Right forelimb (tissue), 1 donor: Measurements from ENCODE around the gene CAPN10.

ENCODE experiments used
- DNase-seq: peaks from one replicate; pipeline ENCODE4 v3.0.0-alpha.2; 2018

Gene CAPN10

DNA sequence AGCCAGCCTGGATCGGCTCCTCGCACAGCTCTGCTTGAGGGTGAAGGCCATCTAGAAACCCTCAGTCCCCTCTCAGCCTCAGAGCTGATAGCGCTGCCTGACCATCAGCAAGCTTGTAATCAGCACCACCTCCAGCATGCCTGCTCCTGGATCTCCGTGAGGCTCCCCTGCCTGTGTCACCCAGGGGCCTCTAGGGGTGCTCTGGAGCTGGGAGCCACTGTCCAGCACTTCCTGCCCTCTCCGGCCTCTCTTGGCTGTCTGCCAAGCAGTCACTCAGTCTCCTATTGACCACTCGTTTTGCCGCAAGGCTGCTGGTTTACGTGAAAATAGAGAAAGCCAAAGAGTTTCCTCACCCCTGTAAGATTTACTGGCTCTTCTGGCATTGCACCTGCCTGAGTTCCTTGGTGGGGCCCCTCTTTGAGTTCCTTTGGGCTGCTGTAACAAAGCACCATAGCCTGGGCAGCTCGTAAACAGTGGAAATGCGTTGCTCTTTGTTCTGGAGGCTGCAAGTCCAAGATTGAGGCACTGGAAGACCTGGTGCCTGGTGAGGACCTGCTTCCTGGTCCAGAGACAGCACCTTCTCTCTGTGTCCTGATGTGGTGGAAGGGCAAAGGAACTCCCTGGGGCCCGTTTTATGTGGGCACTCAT lies 17.9 kb downstream of the CAPN10 start:
- DNase-seq, result peak; percentile 58

- peak; percentile 39 for DNase-seq
These were observed 18.6 kb downstream of the CAPN10 start for GRCh38 chr2:240604939-240605716.

DNA sequence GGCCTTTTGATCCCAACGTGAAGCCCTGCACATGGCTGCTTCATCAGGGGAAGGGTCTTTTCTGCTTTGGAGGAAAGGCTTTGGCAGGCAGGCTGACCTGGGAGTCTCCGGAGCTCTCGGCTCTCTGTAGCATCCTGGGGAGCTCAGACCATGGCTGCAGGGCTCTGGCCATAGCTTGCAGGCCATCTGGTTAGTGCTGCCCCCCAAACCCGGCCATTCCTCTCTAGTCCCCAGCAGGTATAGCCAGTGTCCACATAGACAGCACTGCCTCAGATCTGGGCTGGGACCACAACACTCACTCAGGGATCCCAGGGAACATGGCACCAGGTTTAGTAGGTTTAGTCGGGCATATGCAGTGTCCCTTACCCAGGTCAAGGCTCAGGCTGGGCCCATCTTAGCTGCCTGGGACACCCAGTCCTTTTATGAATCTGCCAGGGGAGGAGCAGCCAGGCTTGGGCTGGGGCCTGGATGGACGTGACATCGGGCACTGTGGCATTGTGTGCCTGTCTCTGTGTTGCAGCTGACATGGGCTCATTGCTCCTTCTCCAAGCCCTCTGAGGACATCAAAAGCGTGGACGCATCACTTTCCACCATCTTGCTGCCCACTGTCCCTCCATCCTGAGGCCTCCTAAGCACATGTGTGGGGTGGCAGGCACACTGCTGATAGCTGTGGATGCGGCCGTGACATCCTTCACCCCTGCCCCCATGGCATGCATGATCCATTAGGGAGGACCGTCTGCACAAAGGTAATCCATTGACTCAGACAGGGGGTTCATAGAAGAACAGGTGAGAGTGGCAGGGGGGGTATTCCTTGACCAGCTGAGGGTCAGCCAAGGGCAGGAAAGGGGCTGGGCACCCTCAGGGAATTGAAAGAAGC lies 19.6 kb downstream of the CAPN10 start:
- DNase-seq, result peak; percentile 30

DNA sequence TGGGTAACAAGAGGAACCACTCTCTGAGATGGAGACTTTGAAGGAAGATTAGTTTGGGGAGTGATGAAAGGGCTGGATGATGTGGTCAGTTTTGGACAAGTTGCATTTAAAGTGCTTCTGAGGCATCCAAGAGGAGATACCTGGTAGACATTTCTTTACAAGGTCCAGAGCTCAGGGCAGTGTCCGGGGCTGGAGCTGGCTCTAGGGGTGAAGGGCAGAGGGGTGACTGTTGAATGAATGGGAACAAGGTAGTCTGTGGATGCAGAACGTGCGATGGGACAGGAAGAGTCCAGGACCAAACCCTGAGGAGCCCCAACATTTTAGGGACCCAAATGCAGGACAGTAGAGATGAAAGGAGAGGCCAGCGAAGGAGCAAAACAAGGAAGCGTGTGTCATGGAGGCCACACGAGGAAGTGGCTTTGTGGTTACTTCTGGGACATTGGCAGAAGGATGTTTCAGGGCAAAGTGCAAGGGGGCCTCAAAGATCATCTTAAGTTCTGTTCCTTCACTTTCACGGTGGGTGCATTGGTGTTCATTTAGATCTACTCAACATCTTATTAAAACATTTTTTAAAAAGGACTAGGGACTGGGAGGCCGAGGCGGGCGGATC lies 25.2 kb downstream of the CAPN10 start:
- DNase-seq, result peak; percentile 28

DNA sequence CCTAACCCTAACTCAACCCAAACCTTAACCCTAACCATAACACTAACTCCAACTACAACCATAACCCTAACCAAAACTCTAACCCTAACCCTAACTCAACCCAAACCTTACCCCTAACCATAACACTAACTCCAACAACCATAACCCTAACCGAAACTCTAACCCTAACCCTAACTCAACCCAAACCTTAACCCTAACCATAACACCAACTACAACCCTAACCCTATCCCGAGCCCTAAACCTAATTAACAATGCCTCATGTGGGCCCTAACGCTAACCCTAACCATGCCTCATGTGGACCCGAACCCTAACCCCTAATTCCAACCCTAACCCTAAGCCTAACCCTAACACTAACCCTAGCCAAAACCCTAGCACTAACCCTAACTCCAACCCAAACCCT lies 27.2 kb downstream of the CAPN10 start:
- peak; percentile 19 for DNase-seq

- peak; percentile 33 for DNase-seq
These were observed 27.9 kb downstream of the CAPN10 start for GRCh38 chr2:240614391-240614790.

GRCh38 chr2:240615396-240615795 lies 28.9 kb downstream of the CAPN10 start:
- no peak for DNase-seq

DNA sequence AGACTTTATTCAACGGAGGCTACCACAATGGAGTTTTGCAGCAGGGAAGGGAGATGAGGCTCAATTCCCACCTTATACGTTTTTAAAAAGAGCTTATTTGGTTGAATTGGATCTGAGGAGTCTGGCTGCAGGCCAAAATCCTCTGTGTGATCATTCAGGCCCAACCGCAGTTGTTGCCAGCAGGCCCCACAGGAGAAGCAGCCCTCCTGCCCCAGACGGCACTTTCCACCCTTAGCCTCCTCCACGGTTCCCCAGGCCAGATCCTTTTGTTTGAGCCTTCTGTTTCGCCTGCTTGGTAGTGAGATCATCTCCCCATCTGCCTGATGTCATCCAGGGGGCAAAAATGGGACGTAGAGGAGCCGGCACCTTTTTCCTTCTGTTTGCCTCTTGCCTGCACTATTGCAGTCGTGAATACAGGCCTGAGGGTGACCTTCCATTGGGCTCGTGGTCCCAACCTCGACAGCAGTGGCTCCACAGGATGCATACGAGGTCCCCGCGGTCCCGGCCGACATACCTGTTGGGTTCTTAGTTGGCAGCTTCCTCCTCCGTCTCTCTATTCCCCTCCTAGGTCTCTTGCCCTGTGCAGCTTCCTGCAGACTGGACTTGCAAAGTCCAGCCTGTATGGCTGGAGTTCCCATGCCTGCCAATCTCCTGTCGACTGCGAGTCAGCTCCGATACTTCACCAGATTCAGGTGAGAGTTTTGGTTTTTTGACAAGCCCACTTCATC lies 29.4 kb downstream of the CAPN10 start:
- DNase-seq, result peak; percentile 25

DNA sequence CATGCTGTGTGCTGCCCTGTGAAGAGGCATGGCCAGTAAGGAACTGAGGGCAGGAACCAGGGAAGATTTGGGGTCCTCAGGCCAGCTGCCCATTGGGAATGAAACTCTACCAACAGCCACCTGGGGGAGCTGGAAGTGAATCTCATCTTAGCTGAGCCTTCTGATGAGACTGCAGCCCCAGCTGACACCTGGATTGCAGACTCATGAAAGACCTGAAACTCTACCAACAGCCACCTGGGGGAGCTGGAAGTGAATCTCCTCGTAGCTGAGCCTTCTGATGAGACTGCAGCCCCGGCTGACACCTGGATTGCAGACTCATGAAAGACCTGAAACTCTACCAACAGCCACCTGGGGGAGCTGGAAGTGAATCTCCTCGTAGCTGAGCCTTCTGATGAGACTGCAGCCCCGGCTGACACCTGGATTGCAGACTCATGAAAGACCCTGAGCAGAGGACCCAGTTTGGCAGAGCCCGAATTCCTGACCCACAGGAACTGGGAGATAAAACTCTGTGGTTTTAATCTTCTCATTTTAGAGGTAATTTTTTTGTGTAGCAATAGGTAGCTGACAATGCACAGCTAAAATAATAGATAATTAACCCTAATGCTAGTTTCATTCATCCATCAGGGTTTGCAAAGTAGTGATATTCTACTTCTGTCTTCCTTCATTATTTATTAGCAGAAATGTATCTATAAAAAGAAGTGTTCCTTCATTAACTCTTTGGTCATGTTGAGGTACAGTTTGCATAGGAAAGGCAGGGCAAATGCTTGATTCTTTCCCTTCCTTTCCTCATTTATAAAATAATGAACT lies 30.5 kb downstream of the CAPN10 start:
- DNase-seq, result peak; percentile 19

DNA sequence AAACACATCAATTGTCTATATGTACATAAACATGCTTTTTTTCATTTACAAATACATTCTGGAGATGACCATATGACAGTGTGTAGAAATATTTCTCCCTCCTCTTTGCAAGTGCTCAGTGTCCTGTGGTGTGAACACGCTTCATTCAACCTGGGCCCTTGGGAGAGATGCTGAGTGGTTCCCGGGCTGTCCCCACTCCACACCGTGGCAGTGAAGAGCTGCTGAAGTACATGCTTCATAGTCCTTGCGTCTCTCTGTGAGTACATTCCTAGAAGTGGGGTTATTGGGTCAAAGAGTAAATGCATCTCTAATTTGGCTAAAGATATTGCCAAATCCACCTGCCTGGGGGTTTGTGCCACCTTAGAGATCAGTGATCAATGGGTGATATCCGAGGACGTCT lies 32.2 kb downstream of the CAPN10 start:
- no peak for DNase-seq

GRCh38 chr2:240619506-240620148 lies 33.1 kb downstream of the CAPN10 start:
- DNase-seq, result peak; percentile 21

DNA sequence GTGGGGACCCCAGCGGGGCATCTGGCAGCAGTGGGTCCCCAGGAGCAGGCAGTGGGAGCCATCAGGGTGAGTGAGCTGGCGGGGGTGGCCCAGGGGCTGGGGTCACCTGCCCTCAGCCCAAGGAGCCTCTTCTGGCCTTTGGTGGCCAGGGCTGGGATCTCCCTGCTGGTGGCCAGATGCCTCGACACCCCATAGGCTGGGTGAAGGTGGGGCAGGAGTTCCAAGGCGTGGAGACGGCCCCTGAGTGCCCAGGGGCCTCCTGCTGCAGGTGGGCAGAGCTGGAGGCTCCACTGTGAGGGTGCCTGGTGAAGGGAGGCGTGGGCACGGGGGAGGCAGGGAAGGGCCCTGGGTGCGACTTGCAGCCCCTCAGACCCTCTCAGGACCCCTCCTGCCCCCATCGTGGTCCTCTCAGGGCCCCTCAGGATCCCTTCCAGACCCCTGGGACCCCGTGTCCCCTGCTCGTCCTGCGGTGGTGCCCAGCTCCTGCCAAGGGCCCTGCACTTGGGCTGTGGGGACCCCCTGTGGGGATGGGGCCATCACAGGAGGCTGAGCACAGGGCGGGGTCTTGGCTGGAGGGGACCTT lies 33.7 kb downstream of the CAPN10 start:
- peak; percentile 21 for DNase-seq

- peak; percentile 4 for DNase-seq
These were observed 34.3 kb downstream of the CAPN10 start for GRCh38 chr2:240620859-240621258.

DNA sequence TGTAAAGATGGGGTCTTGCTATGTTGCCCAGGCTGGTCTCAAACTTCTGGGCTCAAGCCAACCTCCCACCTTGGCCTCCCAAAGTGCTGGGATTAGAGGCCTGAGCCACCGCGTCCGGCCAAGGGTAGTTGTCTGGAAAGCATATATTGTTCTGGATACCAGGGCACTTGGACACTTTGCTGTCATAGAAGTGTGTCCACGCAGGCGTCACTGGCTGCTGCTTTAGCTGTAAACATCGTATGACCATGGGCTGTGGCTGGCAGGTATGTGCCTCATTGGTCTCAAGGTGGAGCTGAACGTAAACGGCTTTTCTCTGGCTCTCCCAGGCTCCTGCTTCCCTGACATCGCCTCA lies 35.5 kb downstream of the CAPN10 start:
- DNase-seq, result peak; percentile 11

- DNase-seq, result peak; percentile 42
These were observed 36.1 kb downstream of the CAPN10 start for GRCh38 chr2:240622531-240623235.

DNA sequence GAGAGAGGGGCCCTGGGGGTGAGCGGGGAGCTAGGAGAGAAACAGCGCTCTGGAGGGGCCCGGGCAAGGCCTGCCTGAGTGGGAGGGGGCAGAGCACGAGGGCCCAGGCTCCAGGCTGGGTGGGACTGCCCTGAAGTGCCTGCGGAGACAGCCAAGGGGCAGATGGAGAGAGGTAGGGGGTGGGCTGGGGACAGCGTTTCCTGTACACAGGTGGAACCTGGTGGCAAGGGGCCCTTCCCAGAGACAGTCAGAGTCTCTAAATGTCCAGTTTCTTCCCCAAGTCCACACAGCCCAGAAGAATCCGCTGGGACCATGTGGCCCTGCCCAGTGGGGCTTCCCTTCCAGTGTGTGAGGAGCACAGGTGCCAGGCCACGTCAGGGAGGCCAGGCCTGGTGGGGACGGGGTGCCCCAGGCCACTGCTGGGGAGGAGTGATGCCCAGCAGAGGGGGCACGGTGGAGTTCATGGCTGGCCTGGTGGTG lies 37.0 kb downstream of the CAPN10 start:
- DNase-seq, result peak; percentile 36

DNA sequence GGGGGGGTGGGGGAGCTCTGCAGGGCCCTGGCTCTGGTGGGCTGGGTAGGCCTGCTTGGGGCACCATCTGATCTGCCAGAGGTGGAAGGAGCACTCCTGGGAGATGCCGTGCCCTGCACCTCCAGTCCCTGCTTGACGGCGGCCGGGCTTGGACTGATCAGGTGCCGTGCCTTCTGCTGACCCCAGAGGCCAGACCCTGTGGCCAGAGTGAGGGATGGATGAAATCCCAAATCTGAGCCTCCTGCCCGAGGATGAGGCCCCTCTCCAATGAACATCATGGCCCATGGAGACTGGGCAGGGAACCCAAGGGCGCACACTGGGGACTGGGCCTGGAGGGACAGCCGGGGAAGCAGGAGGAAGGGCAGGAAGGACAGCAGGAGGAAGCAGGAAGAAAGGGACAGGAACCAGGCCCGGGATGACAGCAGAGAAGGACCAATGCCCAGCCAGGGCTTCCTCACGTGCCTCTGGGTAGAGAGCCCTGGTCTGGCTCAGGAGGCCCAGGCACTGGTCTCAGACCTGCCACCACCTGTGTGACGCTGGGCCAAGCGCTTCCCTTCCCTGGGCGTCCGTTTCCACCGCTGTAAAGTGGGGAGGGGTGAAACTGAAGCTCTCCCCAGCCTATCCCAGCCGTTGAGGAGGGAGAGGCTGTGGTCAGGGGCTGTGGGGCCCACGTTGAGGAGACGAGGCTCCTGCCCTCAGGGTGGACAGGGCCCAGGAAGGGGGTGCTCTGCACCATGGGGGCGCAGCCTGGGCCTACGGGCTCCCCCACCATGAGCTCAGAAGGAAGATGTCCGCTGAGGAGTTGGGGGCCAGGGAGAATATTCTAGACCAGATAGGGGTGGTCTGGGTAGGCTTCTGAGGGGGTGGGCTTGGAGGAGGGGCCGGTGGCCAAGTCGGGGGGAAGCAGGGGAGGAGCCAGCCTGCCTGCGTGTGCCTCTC lies 37.7 kb downstream of the CAPN10 start:
- peak; percentile 41 for DNase-seq

DNA sequence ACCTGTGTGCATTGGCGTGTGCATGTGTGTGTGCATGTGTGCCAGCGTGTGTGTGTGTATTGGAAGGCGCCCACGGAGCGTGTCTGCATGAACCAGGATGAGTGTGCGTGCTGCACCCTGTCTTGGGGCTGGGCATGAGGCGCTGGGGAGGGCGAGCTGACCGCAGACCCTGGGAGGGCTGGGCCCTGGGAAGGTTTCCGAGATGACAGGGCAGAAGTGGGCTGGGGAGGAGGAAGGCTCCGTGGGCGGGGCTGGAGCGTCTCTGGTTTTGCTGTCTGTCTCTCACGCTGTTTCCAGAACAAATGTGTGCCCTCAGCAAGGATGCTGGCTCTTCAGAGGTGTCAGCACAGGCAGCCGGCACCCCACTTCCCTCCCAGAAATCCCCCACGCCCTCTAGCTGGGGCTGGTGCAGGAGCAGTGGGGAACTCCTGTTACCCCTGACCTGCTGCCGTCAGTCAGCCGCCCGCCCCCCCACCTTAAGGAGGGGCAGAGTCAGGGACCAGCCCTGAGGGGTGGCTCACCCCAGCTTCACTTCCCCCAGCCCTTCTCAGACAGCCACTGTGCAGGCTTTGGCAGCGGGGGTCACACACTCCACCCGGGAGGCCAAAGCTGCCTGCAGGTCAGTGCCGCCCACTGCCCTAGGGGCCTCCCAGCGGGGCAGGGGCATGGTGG lies 38.6 kb downstream of the CAPN10 start, which contains the start of gene GPR35:
TSS of gene GPR35 (plus strand) at position 531 of the 672 bp plus-strand sequence. CDS start 4,473 bp downstream, outside the sequence.
- peak; percentile 46 for DNase-seq
